ENCODE data around the gene AP1AR. TPM values are rescaled to one million over a fixed set of nuclear protein-coding genes. Genes with fewer than 3 reads are reported as not detected.
"Not testable (repeated sequence)": the region's sequence is repeated elsewhere in the genome, so short reads cannot be mapped to it uniquely, and the experiment has no call there.

Gene AP1AR, protein sequence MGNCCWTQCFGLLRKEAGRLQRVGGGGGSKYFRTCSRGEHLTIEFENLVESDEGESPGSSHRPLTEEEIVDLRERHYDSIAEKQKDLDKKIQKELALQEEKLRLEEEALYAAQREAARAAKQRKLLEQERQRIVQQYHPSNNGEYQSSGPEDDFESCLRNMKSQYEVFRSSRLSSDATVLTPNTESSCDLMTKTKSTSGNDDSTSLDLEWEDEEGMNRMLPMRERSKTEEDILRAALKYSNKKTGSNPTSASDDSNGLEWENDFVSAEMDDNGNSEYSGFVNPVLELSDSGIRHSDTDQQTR
- 26.1 TPM for total RNA-seq

DNA sequence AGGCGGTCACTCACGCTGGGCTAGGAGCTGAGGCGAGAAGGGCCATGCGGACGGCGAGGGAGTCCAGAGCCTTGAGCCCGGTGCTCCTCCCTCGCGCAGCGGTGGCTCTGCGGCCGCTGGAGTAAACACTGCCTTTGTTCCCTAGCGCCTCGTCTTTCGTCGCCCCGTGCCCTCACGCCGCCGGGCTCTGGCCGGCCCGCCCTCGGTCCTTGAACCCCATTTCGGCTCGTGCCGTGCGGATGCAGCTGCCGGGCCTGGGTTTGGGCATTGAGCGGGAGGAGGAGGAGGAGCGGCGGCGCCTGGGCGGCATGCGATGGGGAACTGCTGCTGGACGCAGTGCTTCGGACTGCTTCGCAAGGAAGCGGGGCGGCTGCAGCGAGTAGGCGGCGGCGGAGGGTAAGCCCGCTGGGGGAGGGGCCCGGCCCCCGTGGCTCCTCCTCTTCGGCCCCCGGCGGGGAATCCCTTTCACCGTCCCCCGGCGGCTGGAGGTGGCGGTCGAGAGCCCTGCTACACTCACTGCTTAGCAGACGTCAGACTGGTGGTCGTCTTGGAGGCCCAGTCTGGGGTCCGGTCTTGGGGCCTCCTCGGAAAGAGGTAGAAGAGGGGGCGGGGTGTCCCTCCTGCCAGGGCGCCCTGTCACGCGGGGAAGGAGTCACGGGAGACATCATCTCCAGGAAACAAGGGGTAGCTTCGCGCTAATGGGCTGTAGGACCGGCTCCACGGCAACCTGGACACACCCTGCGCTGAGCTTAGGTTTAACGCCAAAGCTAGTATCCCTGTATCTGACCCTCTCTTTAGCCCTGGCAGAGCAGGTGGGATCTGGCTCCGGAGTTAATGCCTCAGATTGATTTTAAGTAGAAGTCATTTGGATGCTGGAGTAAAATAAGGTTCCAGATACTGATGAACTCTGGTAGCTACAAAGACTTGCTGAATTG lies at the start of gene AP1AR:
Gene AP1AR, plus strand, starts transcription at position 9 of the 935 bp plus-strand sequence. Its CDS starts 305 bp downstream, at position 314.
- peak; percentile 72 for DNase-seq (ENCODE audit: low spot score)

DNA sequence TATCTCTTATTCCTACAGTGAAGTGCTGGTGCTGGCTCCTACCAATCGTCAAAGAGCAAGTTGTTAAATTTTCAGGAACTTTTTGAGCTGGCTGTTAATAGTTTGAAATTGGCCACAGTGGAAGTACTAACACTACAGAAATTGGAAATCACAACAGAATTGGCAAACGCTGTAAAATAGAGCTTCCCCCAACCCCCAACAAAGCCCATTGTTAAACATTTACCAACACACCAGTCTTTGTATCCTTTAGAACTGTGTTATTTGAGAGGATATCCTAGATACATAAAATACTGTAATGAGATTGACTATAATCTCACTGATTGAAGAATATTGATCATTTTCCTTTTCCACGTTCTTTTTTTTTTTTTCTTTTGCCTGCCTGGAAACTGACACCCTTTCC lies 49.0 kb upstream of the AP1AR start:
- DNase-seq (ENCODE audit: low spot score) = no peak

DNA sequence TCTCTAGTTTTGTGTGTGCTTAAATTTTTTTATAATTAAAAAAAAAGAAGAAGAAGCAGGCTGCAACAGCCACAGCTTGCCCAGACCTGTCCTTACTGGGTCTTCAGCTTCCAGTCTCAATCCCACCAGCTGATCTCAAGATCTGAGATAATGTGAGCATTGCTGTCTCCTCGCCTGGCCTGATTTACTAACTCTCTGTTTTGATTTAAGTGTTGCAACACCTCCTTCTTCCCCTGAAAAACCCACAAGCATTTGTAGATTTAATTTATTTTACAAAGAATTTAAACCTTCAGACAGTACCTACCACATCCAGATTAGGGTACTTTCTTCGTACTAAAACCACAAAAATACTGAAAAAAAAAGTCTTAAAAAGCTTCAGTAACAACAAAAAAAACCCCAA lies 48.3 kb upstream of the AP1AR start:
- DNase-seq (ENCODE audit: low spot score) = no peak

DNA sequence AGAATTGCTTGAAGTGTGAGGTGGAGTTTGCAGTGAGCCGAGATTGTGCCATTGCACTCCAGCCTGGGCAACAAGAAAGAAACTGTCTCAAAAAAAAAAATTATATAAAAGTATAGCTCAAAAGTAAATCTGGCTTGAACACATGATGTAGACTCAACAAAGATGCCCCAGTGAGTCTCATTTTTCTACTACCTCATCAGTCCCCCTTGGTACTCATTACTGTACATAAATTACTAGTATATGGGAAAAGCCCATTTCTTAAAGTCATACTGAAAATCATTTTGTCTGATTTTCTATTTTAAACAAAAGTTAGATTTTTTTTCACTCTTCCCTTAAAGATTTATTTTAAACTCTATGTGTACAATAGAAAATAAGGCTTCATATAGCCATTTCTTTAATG lies 47.1 kb upstream of the AP1AR start:
- no peak for DNase-seq (ENCODE audit: low spot score)

DNA sequence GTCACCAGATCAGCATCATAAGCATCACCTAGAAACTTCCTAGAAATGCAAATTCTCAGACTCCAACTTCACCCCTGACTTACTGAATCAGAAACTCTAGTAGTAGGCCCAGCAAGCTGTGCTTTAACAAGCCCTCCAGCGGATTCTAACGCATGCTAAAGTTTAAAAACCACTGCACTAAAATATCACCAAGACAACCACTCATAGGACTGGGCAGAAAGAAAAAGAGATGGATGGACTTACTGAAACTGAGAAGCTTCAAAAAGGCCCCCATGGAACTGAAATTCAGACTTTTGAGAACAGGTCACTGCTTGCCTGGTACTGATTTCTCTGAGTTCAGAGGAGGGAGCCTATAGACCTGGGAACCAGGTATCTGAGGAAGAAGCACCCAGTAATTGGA lies 46.3 kb upstream of the AP1AR start:
- DNase-seq (ENCODE audit: low spot score) = no peak

DNA sequence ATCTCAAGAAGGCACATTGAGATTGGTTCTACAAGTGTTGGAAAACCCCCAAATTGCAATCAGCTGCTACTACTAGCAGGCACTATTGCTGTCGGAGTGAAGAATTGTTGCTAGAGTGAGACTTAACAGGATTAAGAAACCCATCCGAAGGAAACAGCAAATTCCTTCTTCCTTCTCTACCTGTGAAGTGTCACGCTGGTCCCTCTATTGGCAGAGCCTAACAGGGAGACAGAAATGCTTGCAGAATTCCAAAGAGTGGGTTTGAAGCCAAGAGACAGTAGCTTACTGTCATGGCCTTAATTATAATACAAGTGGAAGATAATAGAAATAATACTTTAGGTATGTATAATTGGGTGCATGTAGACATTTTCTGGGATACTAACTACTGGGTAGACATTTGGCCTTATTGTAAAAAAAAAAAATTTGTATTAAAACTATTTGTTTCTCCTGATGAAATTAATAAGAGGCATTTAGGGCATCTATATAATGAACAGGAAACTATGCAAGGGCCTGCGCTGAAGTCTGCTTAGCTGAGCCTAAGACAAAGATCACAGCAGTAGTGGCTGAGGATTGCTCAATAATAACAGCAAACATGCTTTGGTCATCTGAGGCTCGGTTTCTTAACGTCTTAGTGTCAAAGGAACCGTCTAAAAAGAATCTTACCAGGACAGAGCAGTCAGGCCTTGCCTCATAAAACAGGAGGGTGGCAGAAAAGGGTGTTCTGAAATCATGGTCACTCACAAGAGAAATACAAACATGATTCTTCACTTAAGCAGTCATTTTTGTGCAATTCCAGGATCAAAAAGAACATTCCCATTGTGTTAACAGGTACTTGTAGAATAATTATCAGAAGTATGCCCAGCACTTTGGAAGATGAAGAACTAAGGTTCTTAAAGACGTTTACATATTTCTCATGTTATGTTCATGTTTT lies 45.6 kb upstream of the AP1AR start:
- DNase-seq (ENCODE audit: low spot score) = no peak

DNA sequence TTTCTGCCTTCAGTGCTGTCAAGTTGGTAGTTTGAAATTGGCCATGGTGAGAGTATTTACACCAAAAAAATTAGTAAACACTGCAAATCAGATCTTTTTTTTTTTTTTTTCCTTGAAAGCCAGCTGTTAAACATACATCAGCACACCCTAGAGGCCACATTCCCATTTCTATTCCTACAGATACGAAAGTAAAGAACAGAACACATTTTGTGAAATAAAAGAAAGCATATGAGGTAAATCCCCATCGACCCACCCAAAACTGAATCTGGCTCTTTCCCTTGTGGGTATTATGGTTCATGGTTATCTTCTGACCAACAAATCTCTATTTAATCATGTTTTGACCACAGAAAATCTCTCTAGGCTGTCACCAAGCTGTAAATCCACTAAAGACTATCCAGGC lies 41.8 kb upstream of the AP1AR start:
- no peak for DNase-seq (ENCODE audit: low spot score)

DNA sequence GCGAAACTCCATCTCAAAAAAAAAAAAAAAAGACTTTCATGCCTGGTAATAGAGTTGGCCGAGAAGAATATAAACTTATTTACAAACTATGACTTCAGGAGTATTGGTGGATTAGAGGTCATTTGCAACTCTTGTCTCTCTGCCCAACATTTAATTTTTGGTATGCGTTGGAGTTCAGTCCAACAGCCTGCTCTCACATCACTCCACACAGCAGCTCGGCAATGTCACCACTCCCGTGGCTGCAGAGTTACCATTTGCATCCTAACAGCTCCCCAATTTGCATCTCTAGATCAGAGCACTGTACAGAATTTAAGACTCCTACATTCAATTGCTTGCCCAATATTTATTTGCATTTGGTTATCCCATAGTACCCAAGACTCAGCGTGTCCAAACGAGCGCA lies 40.9 kb upstream of the AP1AR start:
- DNase-seq (ENCODE audit: low spot score) = no peak

DNA sequence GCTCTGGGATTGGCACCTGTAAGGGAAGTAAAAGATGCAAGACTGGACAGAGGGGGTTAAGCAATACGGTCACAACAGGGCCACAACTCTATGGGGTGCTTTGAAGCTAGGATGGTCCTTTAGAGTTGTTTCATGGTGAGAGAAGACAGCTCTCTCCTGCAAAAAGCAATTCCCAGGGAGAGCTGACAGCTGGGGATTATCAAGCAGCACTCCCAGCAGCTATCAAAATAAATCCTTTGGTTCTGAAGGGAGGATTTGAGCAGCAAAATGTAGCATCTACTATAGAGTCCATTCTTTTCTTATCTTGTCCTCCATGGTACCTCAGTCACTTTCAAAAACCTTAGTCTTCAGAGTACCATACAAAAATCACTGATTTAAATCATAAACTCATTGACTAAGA lies 35.1 kb upstream of the AP1AR start:
- no peak for DNase-seq (ENCODE audit: low spot score)

DNA sequence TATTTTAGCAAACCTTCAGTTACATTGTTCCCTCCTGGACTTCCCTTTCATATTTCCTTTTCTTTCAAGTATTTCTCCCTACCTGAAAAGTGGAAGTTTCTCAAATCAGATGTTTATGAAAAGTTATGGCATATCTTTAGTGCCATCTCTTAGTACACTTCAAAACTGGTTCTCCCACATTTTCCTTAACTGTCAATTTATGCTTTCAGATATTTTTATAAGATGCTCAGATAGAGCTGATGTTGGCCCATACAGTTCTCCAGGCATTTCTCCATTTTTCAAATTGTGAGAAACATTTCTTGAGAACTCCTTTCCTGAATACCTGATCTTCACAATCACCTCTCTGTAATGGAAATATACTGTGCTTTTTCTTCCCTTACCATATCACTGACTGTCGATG lies 32.5 kb upstream of the AP1AR start:
- DNase-seq (ENCODE audit: low spot score) = no peak

DNA sequence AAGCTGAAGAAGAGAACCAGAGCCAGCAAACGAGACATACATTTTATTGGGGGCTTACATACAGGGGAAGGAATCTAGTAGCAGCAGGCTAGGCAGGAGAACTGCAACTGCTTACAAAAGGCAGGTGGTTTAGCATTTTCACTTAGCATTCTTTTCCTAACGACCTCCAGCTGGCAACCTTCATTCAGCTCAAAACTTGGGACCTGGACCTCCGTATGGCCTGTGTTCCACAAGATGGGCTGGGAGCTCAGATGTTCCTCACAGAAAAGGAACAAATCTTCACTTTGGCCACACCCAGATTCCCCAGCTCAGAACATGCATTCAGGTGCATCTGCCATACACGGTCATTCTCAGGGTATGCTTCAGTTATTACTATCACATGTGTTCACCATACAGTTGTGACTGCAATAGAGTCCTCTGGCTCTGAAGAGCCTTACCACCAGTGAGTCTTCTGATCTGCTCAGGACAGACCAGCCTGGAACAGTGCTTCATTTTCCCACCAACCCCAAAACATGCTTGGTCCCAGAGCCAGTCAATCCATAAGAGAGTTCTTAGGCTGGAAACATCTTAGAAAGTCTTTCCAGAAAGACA lies 29.6 kb upstream of the AP1AR start:
- DNase-seq (ENCODE audit: low spot score) = no peak

DNA sequence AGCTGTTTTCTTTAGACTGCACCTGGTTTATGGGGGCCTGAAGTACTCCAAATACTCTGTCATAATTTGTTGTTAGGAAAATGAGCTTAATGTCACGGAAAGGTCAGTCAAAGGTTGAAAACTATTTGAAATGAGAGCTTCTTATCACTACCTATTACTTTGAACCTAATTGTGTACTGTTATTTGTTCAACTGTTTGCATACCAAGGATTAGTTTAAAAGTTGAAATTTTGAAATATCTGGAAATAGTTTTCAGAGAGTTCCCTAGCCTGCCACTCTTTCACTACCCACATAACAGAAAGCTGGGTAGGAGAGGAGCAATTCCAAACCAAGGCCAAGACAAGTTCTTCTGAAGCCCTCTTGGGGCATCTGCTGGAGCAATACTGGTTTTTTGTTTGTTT lies 28.0 kb upstream of the AP1AR start:
- DNase-seq (ENCODE audit: low spot score) = no peak

DNA sequence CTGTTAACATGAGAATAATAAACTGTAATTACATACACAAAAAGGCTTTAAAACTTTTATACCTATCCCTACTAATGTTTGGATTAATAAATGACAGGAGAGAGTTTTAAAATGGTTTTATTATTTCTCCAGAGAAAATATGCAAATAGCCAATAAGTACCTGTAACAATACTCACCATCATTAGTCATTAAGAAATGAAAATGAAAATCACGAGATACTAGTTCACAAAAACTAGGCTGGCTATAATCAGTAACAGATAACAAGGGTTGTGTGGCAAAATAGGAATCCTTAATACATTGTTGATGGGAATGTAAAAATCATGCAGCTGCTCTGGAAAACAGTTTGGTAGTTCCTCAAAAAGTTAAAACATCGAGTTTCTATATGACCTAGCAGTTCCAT lies 25.2 kb upstream of the AP1AR start:
- no peak for DNase-seq (ENCODE audit: low spot score)

DNA sequence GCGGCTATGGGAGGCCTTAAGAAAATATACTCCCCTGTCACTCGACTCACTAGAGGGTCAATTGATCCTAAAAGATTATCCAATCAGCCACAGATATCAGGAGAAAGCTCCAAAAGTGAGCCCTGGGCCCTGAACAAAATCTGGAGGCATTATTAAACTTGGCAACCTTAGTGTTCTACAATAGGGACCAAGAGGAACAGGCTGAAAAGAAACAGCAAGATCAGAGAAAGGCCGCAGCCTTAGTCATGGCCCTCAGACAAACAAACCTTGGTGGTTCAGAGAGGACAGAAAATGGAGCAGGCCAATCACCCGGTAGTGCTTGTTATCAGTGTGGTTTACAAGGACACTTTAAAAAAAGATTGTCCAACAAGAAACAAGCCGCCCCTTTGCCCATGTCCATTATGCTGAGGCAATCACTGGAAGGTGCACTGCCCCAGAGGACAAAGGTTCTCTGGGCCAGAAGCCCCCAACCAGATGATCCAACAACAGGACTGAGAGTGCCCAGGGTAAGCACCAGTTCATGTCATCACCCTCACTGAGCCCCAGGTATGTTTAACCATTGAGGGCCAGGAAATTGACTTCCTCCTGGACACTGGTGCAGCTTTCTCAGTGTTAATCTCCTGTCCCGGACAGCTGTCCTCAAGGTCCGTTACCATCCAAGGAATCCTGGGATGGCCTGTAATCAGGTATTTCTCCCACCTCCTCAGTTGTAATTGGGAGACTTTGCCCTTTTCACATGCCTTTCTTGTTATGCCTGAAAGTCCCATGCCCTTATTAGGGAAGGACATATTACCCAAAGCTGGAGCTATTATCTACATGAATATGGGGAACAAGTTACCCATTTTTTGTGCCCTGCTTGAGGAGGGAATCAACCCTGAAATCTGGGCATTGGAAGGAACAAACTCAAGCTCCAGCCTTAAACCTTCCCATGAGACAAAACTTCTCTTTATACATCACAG lies 23.2 kb upstream of the AP1AR start:
- not testable (repeated sequence) for DNase-seq (ENCODE audit: low spot score)

DNA sequence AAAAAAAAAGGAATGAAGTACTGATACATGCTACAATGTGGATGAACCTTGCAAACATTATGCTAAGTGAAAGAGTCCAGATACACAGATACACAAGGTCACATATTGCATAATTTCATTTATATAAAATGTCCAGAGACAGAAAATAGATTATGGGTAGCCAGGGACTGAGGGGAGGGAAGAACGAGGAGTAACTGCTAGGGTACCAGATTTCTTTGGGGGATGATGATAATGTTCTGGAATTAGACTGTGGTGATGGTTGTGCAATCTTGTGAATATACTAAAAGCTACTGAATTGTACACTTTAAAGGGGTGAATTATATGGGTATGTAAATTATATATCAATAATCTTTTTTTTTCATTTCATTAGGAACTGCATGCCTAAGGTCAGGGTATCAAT lies 20.8 kb upstream of the AP1AR start:
- no peak for DNase-seq (ENCODE audit: low spot score)

DNA sequence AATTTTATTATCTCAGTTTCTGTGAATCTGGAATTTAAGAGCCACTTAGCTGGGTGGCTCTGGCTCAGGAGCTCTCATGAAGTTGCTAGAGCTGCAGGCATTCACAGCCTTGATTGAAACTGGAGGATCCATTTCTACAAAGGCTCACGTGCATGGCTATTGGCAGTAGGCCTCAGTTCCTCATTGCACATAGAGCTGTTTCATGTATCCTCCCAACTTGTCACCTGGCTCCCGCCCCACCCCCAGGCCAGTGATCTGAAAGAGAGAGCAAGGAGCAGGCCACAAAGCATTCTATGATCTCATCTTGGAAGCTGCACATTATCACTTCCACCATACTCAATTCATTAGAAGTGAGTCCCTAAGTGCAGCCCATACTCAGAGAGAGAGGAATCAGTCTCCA lies 18.5 kb upstream of the AP1AR start:
- DNase-seq (ENCODE audit: low spot score) = no peak

DNA sequence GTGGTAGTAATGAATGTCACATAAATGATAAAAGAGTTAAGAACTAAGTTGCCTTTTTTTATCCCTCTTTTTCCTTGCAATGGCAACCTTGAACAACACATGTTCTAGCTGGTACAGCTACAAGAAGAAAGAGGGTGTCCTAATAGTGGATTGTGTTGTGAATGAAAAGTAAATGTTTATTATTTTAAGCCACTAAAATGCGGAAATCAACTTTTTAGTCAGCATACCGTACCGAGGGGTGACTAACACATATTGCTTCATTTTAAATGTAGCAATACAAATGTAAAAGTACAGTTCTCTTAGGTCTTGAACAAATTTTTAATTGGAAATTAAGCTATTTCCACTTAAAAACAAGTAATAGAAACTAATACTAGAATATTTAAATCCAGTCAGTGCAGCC lies 17.7 kb upstream of the AP1AR start:
- no peak for DNase-seq (ENCODE audit: low spot score)

DNA sequence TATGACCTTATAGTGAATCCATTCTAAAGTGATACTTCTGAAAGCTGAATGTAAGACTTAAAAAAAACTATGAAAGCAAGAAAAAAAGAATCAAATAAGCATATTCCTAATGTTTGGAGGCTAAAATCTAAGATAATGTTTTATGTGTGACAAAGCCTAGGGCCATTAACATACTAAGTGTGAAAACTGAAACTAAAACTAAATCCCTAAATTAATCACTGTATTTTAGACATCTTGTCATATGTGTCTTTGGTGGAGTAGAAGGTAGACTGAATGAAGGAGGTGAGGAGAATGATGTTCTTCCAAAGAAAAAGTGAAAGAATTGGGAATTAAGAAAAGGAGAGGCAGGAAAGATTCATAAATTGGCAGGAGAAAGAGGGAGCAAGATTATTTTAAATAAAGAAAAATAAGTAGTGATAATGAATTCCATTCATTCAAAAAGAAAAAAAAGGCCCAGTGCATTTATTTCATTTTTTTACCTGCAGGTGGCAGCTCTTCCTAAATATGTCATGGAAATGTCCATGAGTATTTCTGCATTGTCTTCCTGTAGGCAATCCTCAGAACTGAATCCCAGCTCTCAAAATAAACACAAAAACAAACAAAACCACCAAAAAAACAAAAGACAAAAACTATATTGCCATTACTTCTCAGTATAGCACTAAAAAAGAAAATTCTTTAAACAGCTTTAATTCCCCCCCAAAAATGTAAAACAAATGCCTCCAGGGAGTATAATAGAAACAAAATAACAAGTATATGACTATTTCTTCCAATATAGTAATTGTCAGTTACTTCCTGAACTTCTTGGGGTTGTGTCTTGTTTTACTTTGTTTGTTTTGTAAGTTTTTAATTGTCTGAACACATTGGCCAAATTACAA lies 17.0 kb upstream of the AP1AR start:
- DNase-seq (ENCODE audit: low spot score) = no peak

DNA sequence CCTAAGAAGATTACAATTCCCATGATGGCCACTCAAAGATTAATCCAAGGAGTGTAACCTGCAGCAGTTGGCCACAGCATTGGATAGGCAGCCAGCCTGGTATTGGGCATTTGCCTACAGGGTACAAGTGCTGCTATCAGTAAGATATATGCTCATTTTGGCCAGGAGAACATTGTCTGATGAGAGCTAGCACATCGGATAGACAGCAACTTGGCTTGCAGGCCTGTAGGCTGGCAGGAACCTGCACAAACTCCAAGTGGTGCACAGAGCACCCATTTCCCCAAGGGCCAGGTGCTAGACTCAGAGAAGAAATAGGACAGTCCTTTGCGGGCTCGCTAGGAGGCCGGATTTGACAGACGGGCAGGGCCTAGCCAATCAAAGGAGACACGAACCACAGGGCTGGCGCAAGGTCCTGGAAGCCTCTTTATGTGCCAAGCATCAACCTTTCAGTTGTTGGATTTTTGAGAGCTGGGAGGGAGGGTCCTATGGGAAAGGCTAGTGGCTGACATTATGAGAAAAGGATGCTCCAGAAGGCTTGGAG lies 11.7 kb upstream of the AP1AR start:
- no peak for DNase-seq (ENCODE audit: low spot score)
